Thyroid gland (tissue), 4 donors: ENCODE data around the gene PRPF6.

ENCODE experiments used
- POLR2A ChIP-seq, 2 donors: fragments of 450-650 bp; IDR thresholded peaks; one replicate each; pipeline ENCODE4 v1.6.1; 2017; ENCODE audit warnings: antibody characterized with exemption in 2 of 2, mild to moderate bottlenecking in 2 of 2, moderate library complexity in 1 of 2
- TF ChIP-seq, protein P1 (sequence below), 6 experiments: fragments of 200-600 bp in 3 of 6; fragments of 450-650 bp in 3 of 6; sonication (generic) in 3 of 6; IDR thresholded peaks; one replicate each; pipeline ENCODE4 v1.5.1; 2016 to 2019; ENCODE audit warnings: antibody characterized with exemption in 6 of 6, mild to moderate bottlenecking in 2 of 6, inconsistent platforms in 1 of 6, moderate library complexity in 1 of 6

DNA sequence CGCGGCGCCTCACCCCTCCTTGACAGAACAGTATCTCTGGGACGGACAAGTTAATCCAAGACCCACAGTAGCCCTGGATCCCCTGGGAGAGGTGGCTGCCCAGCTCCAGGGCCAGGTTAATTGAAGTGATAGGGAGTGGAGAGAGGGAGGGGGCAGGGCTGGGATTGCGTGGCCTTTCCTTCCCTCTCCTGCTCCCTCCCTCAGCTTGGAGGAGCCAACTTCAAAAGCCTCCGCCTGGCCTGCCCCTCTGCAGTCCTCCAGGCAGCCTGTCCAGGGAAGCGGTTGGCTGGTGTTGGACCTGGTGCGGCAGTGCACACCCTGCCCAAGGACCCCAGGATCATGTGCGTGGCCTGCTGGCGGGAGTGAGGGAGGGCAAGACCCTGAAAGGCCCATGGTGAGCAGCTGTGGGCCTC, 55.0 kb downstream of the PRPF6 start, which contains the start of gene C20orf204:
- TF ChIP-seq, protein P1, sequence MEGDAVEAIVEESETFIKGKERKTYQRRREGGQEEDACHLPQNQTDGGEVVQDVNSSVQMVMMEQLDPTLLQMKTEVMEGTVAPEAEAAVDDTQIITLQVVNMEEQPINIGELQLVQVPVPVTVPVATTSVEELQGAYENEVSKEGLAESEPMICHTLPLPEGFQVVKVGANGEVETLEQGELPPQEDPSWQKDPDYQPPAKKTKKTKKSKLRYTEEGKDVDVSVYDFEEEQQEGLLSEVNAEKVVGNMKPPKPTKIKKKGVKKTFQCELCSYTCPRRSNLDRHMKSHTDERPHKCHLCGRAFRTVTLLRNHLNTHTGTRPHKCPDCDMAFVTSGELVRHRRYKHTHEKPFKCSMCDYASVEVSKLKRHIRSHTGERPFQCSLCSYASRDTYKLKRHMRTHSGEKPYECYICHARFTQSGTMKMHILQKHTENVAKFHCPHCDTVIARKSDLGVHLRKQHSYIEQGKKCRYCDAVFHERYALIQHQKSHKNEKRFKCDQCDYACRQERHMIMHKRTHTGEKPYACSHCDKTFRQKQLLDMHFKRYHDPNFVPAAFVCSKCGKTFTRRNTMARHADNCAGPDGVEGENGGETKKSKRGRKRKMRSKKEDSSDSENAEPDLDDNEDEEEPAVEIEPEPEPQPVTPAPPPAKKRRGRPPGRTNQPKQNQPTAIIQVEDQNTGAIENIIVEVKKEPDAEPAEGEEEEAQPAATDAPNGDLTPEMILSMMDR (IDR thresholded peaks at IDR 0.05), result no peak
- TF ChIP-seq POLR2A (IDR thresholded peaks at IDR 0.05), result no peak
